Activated CD8-positive, alpha-beta T cell treated with anti-CD3 and anti-CD28 coated beads, Interleukin-2, amount 10 ng/mL, durations not matched to agents 7 days and 5 days (primary cell): ENCODE results near the gene INO80C. TPM values are rescaled to one million over a fixed set of nuclear protein-coding genes. Genes with fewer than 3 reads are reported as not detected.
"Not testable (repeated sequence)": the region's sequence is repeated elsewhere in the genome, so short reads cannot be mapped to it uniquely, and the experiment has no call there.

Experiments
- ATAC-seq: fragments of 150-1000 bp; cut with Tn5 transposase; one replicate; pipeline ENCODE4 v1.10.0; 2021; ENCODE audit warnings: moderate library complexity
- CTCF ChIA-PET: fragments of 350-600 bp; sonication (Branson Sonifier 250); formaldehyde crosslinking; loops from one replicate; lab custom pipeline; 2021; ENCODE audit warnings: antibody characterized with exemption; lab: Charles Lee
- POLR2A ChIA-PET: fragments of 350-600 bp; sonication (Branson Sonifier 250); formaldehyde crosslinking; loops from one replicate; lab custom pipeline; 2021; ENCODE audit warnings: antibody characterized with exemption; lab: Charles Lee
- DNase-seq: peaks from one replicate; pipeline ENCODE4 v3.0.0-alpha.2; 2020
- H3K27ac Mint-ChIP-seq: one replicate; pipeline ENCODE4 v1.8.0; 2021; ENCODE audit warnings: mild to moderate bottlenecking, mixed read lengths
- H3K27me3 Mint-ChIP-seq: one replicate; pipeline ENCODE4 v1.8.0; 2021; ENCODE audit warnings: low read depth, mixed read lengths
- H3K36me3 Mint-ChIP-seq: one replicate; pipeline ENCODE4 v1.8.0; 2021; ENCODE audit warnings: low read depth, mixed read lengths
- H3K4me1 Mint-ChIP-seq: one replicate; pipeline ENCODE4 v1.8.0; 2021; ENCODE audit warnings: low read depth, mixed read lengths
- H3K4me3 Mint-ChIP-seq: one replicate; pipeline ENCODE4 v1.8.0; 2021; ENCODE audit warnings: mild to moderate bottlenecking, mixed read lengths
- H3K9me3 Mint-ChIP-seq: one replicate; pipeline ENCODE4 v1.8.0; 2022; ENCODE audit warnings: mixed read lengths; ENCODE audit not compliant: insufficient read depth
- total RNA-seq, 2 experiments: library from RNA; stranded (reverse); gene quantifications; one replicate each; pipeline ENCODE4 v1.2.3, GENCODE V29; 2021

Gene INO80C
- total RNA-seq, 2 experiments from 2014 or later: 12.9 to 19.4 TPM

DNA sequence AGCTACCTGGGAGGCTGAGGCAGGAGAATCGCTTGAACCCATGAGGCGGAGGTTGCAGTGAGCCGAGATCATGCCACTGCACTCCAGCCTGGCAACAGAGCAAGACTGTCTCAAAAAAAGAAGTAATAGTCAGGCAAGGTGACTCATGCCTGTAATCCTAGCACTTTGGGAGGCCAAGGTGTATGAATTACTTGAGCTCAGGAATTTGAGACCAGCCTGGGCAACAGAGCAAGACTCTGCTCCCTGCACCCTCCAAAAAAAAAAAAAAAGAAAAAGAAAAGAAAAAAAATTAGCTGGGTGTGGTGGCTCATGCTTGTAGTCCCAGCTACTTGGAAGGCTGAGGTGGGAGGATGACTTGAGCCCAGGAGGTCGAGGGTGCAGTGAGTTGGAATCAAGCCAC is 44.7 kb downstream of the INO80C start:
- ATAC-seq, POLR2A ChIA-PET, H3K27me3 Mint-ChIP-seq, H3K27ac Mint-ChIP-seq, H3K9me3 Mint-ChIP-seq, DNase-seq, H3K4me3 Mint-ChIP-seq, H3K36me3 Mint-ChIP-seq, CTCF ChIA-PET, H3K4me1 Mint-ChIP-seq: not testable (repeated sequence)

GRCh38 chr18:35451916-35452315 is 45.8 kb downstream of the INO80C start:
- no peak for ATAC-seq
- no peaks in the 10 kb centered on the region for H3K36me3 Mint-ChIP-seq
- POLR2A ChIA-PET: no interaction called here
- CTCF ChIA-PET: no interaction called here
- H3K4me3 Mint-ChIP-seq: no peak overlapping the region
- no peak overlapping the region for H3K27ac Mint-ChIP-seq
- peaks cover 1% of the 10 kb centered on the region for H3K27me3 Mint-ChIP-seq
- no peak for DNase-seq
- H3K4me1 Mint-ChIP-seq: no peaks in the 10 kb centered on the region
- no peaks in the 10 kb centered on the region for H3K9me3 Mint-ChIP-seq

DNA sequence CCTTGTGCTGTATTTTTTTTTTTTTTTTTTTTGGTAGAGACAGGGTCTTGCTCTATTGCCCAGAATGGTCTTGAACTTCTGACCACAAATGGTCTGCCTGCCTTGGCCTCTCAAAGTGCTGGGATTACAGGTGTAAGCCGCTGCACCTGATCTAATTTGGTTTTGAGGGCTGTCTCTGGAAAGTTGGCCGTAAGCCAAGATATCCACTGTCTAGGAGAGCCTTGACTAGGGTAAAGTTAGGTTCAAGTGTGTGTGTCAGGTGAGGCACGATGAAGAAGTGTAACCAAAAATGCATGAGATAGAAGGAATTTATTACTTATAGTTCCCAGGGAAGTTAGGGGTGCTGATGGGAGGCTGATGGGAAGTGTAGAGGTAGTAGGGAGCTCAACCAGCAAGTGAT is 46.7 kb downstream of the INO80C start:
- Mint-ChIP-seq H3K36me3 (no peaks in the 10 kb centered on the region), H3K27ac (no peak overlapping the region), H3K4me3 (no peak overlapping the region), H3K9me3 (no peaks in the 10 kb centered on the region), H3K4me1 (no peaks in the 10 kb centered on the region), H3K27me3 (peaks cover 1% of the 10 kb centered on the region)
- ChIA-PET CTCF (no interaction called here), POLR2A (no interaction called here)
- DNase-seq (no peak), ATAC-seq (no peak)

- H3K4me3 Mint-ChIP-seq: no peak overlapping the region
- ChIA-PET CTCF (no interaction called here), POLR2A (no interaction called here)
- no peak overlapping the region for H3K27ac Mint-ChIP-seq
- DNase-seq: no peak
- H3K27me3 Mint-ChIP-seq: no peaks in the 10 kb centered on the region
- H3K4me1 Mint-ChIP-seq: peaks cover 6% of the 10 kb centered on the region
- ATAC-seq: no peak
- no peaks in the 10 kb centered on the region for H3K36me3 Mint-ChIP-seq
- H3K9me3 Mint-ChIP-seq: no peaks in the 10 kb centered on the region
Measured at GRCh38 chr18:35444636-35445035, 53.1 kb downstream of the INO80C start.

DNA sequence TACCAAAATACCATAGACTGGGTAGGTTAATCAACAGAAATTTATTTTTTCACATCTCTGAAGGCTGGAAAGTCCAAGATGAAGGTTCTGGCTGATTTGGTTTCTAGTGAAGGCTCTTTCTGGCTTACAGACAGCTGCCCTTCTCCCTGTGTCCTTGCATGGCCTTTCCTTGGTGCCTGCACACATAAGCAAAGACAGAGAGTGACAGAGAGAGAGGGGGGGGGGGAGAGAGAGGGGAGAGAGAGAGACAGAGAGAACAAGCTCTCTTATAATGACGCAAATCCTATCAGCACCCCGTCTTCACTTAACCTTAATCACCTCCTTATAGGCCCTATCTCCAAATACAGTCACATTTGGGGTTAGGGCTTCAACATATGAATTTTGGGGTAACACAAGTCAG is 53.9 kb downstream of the INO80C start:
- CTCF ChIA-PET: no interaction called here
- H3K27me3 Mint-ChIP-seq: no peaks in the 10 kb centered on the region
- no peak for ATAC-seq

GRCh38 chr18:35443434-35443833 is 54.3 kb downstream of the INO80C start:
- Mint-ChIP-seq H3K4me1 (peaks cover 6% of the 10 kb centered on the region), H3K4me3 (no peak overlapping the region), H3K9me3 (no peaks in the 10 kb centered on the region), H3K27me3 (no peaks in the 10 kb centered on the region), H3K27ac (no peak overlapping the region), H3K36me3 (no peaks in the 10 kb centered on the region)
- no peak for DNase-seq
- POLR2A ChIA-PET: no interaction called here
- CTCF ChIA-PET: no interaction called here
- no peak for ATAC-seq

More for the DNA sequence above, 53.9 kb downstream of the INO80C start:
- H3K9me3 Mint-ChIP-seq: no peaks in the 10 kb centered on the region
- POLR2A ChIA-PET: no interaction called here
- peaks cover 6% of the 10 kb centered on the region for H3K4me1 Mint-ChIP-seq
- H3K36me3 Mint-ChIP-seq: no peaks in the 10 kb centered on the region
- no peak overlapping the region for H3K27ac Mint-ChIP-seq
- no peak for DNase-seq
- H3K4me3 Mint-ChIP-seq: no peak overlapping the region

- H3K36me3 Mint-ChIP-seq: no peaks in the 10 kb centered on the region
- ATAC-seq: no peak
- CTCF ChIA-PET: no interaction called here
Measured at GRCh38 chr18:35442701-35443100, 55.1 kb downstream of the INO80C start.

GRCh38 chr18:35441857-35442595 is 55.7 kb downstream of the INO80C start:
- H3K9me3 Mint-ChIP-seq: no peaks in the 10 kb centered on the region
- H3K36me3 Mint-ChIP-seq: no peaks in the 10 kb centered on the region
- CTCF ChIA-PET: no interaction called here
- POLR2A ChIA-PET: no interaction called here
- H3K27me3 Mint-ChIP-seq: no peaks in the 10 kb centered on the region
- DNase-seq (no peak), ATAC-seq (no peak)
- peaks cover 6% of the 10 kb centered on the region for H3K4me1 Mint-ChIP-seq
- H3K4me3 Mint-ChIP-seq: no peak overlapping the region
- no peak overlapping the region for H3K27ac Mint-ChIP-seq

More at GRCh38 chr18:35442701-35443100, 55.1 kb downstream of the INO80C start:
- DNase-seq: no peak
- POLR2A ChIA-PET: no interaction called here
- no peaks in the 10 kb centered on the region for H3K9me3 Mint-ChIP-seq
- no peak overlapping the region for H3K4me3 Mint-ChIP-seq
- no peak overlapping the region for H3K27ac Mint-ChIP-seq
- peaks cover 6% of the 10 kb centered on the region for H3K4me1 Mint-ChIP-seq
- H3K27me3 Mint-ChIP-seq: no peaks in the 10 kb centered on the region

- peaks cover 6% of the 10 kb centered on the region for H3K27me3 Mint-ChIP-seq
Measured at GRCh38 chr18:35438480-35439234, 59.1 kb downstream of the INO80C start.

GRCh38 chr18:35437836-35438235 is 59.9 kb downstream of the INO80C start:
- Mint-ChIP-seq H3K27ac (no peak overlapping the region), H3K36me3 (no peaks in the 10 kb centered on the region), H3K4me3 (no peak overlapping the region), H3K27me3 (peaks cover 6% of the 10 kb centered on the region), H3K9me3 (peaks cover 17% of the 10 kb centered on the region), H3K4me1 (no peaks in the 10 kb centered on the region)
- CTCF ChIA-PET: no interaction called here
- ATAC-seq (no peak), DNase-seq (no peak)
- POLR2A ChIA-PET: no interaction called here

More at GRCh38 chr18:35438480-35439234, 59.1 kb downstream of the INO80C start:
- CTCF ChIA-PET: no interaction called here
- Mint-ChIP-seq H3K36me3 (no peaks in the 10 kb centered on the region), H3K27ac (no peak overlapping the region), H3K4me1 (peaks cover 4% of the 10 kb centered on the region), H3K9me3 (peaks cover 17% of the 10 kb centered on the region), H3K4me3 (no peak overlapping the region)
- POLR2A ChIA-PET: no interaction called here
- ATAC-seq: no peak
- no peak for DNase-seq

DNA sequence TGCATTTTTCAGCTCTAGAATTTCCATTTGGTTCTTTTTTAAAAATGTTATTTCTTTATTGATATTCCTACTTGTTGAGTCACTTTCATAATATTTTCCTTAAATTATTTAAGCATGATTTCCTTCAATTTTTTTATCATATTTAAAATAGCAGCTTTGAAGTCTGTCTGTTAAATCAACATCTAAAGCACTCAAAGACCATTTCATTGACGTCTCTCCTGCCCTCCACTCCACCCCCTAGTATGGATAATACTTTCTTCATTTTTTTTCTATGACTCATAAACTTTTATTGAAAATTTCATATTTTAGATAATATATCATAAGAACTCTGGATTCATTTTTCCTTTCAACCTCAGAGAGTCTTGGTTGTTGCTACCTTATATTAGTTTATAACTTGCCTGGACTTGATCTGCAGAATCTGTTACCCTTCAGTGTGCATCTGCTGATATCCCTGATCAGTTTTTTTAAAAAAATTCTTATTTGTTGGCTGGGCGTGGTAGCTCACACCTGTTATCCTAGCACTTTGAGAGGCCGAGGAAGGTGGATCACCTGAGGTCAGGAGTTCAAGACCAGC is 61.6 kb downstream of the INO80C start:
- H3K36me3 Mint-ChIP-seq: no peaks in the 10 kb centered on the region
- H3K4me1 Mint-ChIP-seq: no peaks in the 10 kb centered on the region
- POLR2A ChIA-PET: no interaction called here
- peaks cover 17% of the 10 kb centered on the region for H3K9me3 Mint-ChIP-seq
- no peak for ATAC-seq
- no peak overlapping the region for H3K27ac Mint-ChIP-seq
- no peak for DNase-seq
- peaks cover 6% of the 10 kb centered on the region for H3K27me3 Mint-ChIP-seq
- no peak overlapping the region for H3K4me3 Mint-ChIP-seq
- CTCF ChIA-PET: interaction anchor here (1.1 kb wide), 1 partner anchor 226 kb away, joined by 3 read pairs; no protein-coding TSS in a partner anchor

GRCh38 chr18:35435401-35435800 is 62.4 kb downstream of the INO80C start:
- Mint-ChIP-seq H3K36me3 (no peaks in the 10 kb centered on the region), H3K27me3 (peaks cover 6% of the 10 kb centered on the region), H3K27ac (no peak overlapping the region), H3K9me3 (peaks cover 17% of the 10 kb centered on the region), H3K4me1 (no peaks in the 10 kb centered on the region), H3K4me3 (no peak overlapping the region)
- DNase-seq (no peak), ATAC-seq (no peak)
- POLR2A ChIA-PET: no interaction called here
- CTCF ChIA-PET: no interaction called here
